Esophagus muscularis mucosa (tissue), 4 donors: ENCODE data around the gene NDUFA13. TPM values are rescaled to one million over a fixed set of nuclear protein-coding genes. Genes with fewer than 3 reads are reported as not detected.

ENCODE experiments used
- DNase-seq: peaks from one replicate; pipeline ENCODE4 v3.0.0-alpha.2; 2017; ENCODE audit errors: extremely low spot score
- H3K27ac ChIP-seq, 4 donors: fragments of 200-600 bp; sonication (generic); replicated peaks in 1 of 4; 1 replicate in 3 of 4; 2 replicates in 1 of 4; pipeline ENCODE4 v1.5.1; 2016 to 2019; ENCODE audit warnings: mild to moderate bottlenecking in 1 of 4
- H3K27me3 ChIP-seq, 4 donors: fragments of 200-600 bp; sonication (generic); one replicate each; pipeline versions ENCODE4 v1.5.1 to v1.6.0; 2016 to 2019
- H3K36me3 ChIP-seq, 4 donors: fragments of 200-600 bp; sonication (generic); one replicate each; pipeline ENCODE4 v1.5.1; 2016 to 2019
- H3K4me1 ChIP-seq, 4 donors: fragments of 200-600 bp; sonication (generic); one replicate each; pipeline ENCODE4 v1.5.1; 2016 to 2019
- H3K4me3 ChIP-seq, 4 donors: fragments of 200-600 bp; sonication (generic); 1 replicate in 2 of 4; 2 replicates in 2 of 4; pipeline ENCODE4 v1.5.1; 2016 to 2019; ENCODE audit warnings: mild to moderate bottlenecking in 4 of 4, moderate library complexity in 1 of 4
- H3K9me3 ChIP-seq, 4 donors: fragments of 200-600 bp; sonication (generic); 1 replicate in 3 of 4; 2 replicates in 1 of 4; pipeline ENCODE4 v1.5.1; 2016 to 2019
- EP300 ChIP-seq: sonication (generic); formaldehyde crosslinking; IDR thresholded peaks from one replicate; pipeline ENCODE4 v1.6.1; 2017; ENCODE audit warnings: antibody characterized with exemption
- POLR2A ChIP-seq: fragments of 450-650 bp; IDR thresholded peaks from one replicate; pipeline ENCODE4 v1.6.1; 2017; ENCODE audit warnings: antibody characterized with exemption, moderate library complexity, mild to moderate bottlenecking, low read depth
- POLR2AphosphoS5 ChIP-seq, 2 donors: sonication (generic); formaldehyde crosslinking; IDR thresholded peaks; one replicate each; pipeline ENCODE4 v1.6.1; 2017; ENCODE audit warnings: antibody characterized with exemption in 2 of 2
- WGBS: methylation state at CpG from one replicate; pipeline ENCODE4 v1.1.5; 2018; 5-methylcytosine and 5-hydroxymethylcytosine counted together
- intact Hi-C: fragments of 100-400 bp; cut with DNase I; formaldehyde crosslinking; loops from one replicate; pipeline ENCODE4 v1.15.1; 2023
- total RNA-seq, 4 donors: library from RNA; depleted of rRNA; stranded (reverse); fragments of >200 nt; gene quantifications; one replicate each; pipeline versions ENCODE4 v1.1.0 to v1.2.1, GENCODE V29; 2016
- TF ChIP-seq, protein P1 (sequence below), 3 experiments: fragments of 200-600 bp in 2 of 3; fragments of 450-650 bp in 1 of 3; sonication (generic) in 2 of 3; IDR thresholded peaks; one replicate each; pipeline ENCODE4 v1.5.1; 2017 to 2019; ENCODE audit warnings: antibody characterized with exemption in 3 of 3, mild to moderate bottlenecking in 2 of 3, moderate library complexity in 1 of 3

Gene NDUFA13
- total RNA-seq, 4 donors from 2014 or later, result 75.0 to 186 (median 141) TPM

DNA sequence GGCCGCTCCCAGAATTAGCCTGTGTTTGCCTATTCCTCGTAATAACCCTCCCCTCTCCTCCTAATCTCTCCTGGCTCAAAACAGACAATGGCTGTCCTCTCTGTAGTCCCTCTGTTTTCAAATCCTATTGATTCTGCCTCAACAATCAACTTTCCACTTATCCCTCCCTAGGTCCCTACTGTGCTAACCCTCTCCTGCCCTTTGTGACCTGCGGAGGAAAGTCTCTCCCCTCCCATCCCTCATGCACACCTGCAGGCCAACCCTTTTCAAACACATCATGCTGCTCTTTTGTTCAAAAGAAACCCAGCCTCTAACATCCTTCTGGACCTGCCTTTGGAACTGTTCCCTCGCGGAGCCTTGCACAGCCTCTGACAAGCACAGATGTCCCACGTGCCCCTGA lies 59.4 kb downstream of the NDUFA13 start:
- no peaks in the 10 kb centered on the region for H3K4me1 ChIP-seq
- intact Hi-C loops, result no loop called here

More for the DNA sequence above, 59.4 kb downstream of the NDUFA13 start:
- Histone ChIP-seq H3K27me3 (no peaks in the 10 kb centered on the region), H3K27ac (no peak overlapping the region), H3K9me3 (no peaks in the 10 kb centered on the region), H3K4me3 (no peak overlapping the region), H3K36me3 (no peaks in the 10 kb centered on the region)
- no peak for DNase-seq
- TF ChIP-seq, protein P1, sequence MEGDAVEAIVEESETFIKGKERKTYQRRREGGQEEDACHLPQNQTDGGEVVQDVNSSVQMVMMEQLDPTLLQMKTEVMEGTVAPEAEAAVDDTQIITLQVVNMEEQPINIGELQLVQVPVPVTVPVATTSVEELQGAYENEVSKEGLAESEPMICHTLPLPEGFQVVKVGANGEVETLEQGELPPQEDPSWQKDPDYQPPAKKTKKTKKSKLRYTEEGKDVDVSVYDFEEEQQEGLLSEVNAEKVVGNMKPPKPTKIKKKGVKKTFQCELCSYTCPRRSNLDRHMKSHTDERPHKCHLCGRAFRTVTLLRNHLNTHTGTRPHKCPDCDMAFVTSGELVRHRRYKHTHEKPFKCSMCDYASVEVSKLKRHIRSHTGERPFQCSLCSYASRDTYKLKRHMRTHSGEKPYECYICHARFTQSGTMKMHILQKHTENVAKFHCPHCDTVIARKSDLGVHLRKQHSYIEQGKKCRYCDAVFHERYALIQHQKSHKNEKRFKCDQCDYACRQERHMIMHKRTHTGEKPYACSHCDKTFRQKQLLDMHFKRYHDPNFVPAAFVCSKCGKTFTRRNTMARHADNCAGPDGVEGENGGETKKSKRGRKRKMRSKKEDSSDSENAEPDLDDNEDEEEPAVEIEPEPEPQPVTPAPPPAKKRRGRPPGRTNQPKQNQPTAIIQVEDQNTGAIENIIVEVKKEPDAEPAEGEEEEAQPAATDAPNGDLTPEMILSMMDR (IDR thresholded peaks at IDR 0.05), result no peak
- TF ChIP-seq POLR2AphosphoS5 (IDR thresholded peaks at IDR 0.05) (no peak), EP300 (no peak), POLR2A (no peak)
- 86% methylated on average over 6 of the region's 6 CpGs for WGBS

Other genes starting within 250 kb of the NDUFA13 start
- gene TM6SF2, start 242.9 kb upstream of the NDUFA13 start, total RNA-seq, result under 1 TPM in 3 of 4 donors, not detected in 1; 0.40 to 0.50 (median 0.45) TPM
- 10 to 100 TPM; 26.0 to 43.8 (median 30.8) TPM for gene SUGP1, start 195.7 kb upstream of the NDUFA13 start, total RNA-seq
- 10 to 100 TPM; 27.4 to 47.8 (median 37.6) TPM for gene MAU2, start 195.4 kb upstream of the NDUFA13 start, total RNA-seq
- 10 to 100 TPM; 34.9 to 60.5 (median 42.5) TPM for gene GATAD2A, start 110.5 kb upstream of the NDUFA13 start, total RNA-seq
- gene TSSK6, start 677 bp upstream of the NDUFA13 start, total RNA-seq, result 1 to 10 TPM in 3 of 4 donors, under 1 TPM in 1; 0.33 to 3.7 (median 1.5) TPM
- 1 to 10 TPM; 1.2 to 3.3 (median 2.8) TPM for gene YJEFN3, start 12.7 kb downstream of the NDUFA13 start, total RNA-seq
- under 1 TPM; 0.13 to 0.52 (median 0.29) TPM for gene CILP2, start 22.0 kb downstream of the NDUFA13 start, total RNA-seq
- 1 to 10 TPM in 1 of 4 donors, under 1 TPM in 2, not detected in 1; 0.66 to 3.7 (median 0.98) TPM for gene PBX4, start 102.5 kb downstream of the NDUFA13 start, total RNA-seq
- 1 to 10 TPM in 2 of 4 donors, under 1 TPM in 2; 0.69 to 2.7 (median 1.0) TPM for gene LPAR2, start 112.0 kb downstream of the NDUFA13 start, total RNA-seq
- gene GMIP, start 127.4 kb downstream of the NDUFA13 start, total RNA-seq, result 10 to 100 TPM in 1 of 4 donors, 1 to 10 TPM in 3; 6.9 to 15.9 (median 7.5) TPM
- 100 to 1,000 TPM in 1 of 4 donors, 10 to 100 TPM in 3; 59.3 to 104 (median 81.7) TPM for gene ATP13A1, start 147.5 kb downstream of the NDUFA13 start, total RNA-seq
- gene ZNF101, start 152.6 kb downstream of the NDUFA13 start, total RNA-seq, result 1 to 10 TPM; 4.5 to 7.1 (median 5.7) TPM
- gene ZNF14, start 216.9 kb downstream of the NDUFA13 start, total RNA-seq, result 1 to 10 TPM; 5.1 to 7.9 (median 6.2) TPM